GM10847 (cell line): ENCODE data around the gene KCNMA1.

Source experiments
- POLR2A ChIP-seq: IDR thresholded peaks from 2 replicates; pipeline ENCODE4 v1.6.1; 2011; ENCODE audit not compliant: insufficient read length; ENCODE audit errors: extremely low read depth

KCNMA1 gene

GRCh38 chr10:77101341-77101740 is 536.3 kb downstream of the KCNMA1 start:
- no peak for TF ChIP-seq POLR2A

- no peak for TF ChIP-seq POLR2A
Observed at GRCh38 chr10:77099136-77099535, 538.5 kb downstream of the KCNMA1 start.

- TF ChIP-seq POLR2A, result no peak
Observed at GRCh38 chr10:77097625-77098024, 540.0 kb downstream of the KCNMA1 start.

- TF ChIP-seq POLR2A, result no peak
Observed at GRCh38 chr10:77093126-77093525, 544.5 kb downstream of the KCNMA1 start.

- no peak for TF ChIP-seq POLR2A
Observed at GRCh38 chr10:77091597-77092165, 545.9 kb downstream of the KCNMA1 start.

- TF ChIP-seq POLR2A, result no peak
Observed at GRCh38 chr10:77090381-77091356, 546.9 kb downstream of the KCNMA1 start.

GRCh38 chr10:77087366-77087765 is 550.2 kb downstream of the KCNMA1 start:
- no peak for TF ChIP-seq POLR2A

GRCh38 chr10:77086081-77086480 is 551.5 kb downstream of the KCNMA1 start:
- no peak for TF ChIP-seq POLR2A

GRCh38 chr10:77085344-77085743 is 552.3 kb downstream of the KCNMA1 start:
- no peak for TF ChIP-seq POLR2A

GRCh38 chr10:77084431-77085144 is 553.0 kb downstream of the KCNMA1 start:
- no peak for TF ChIP-seq POLR2A

GRCh38 chr10:77082601-77083252 is 554.9 kb downstream of the KCNMA1 start:
- TF ChIP-seq POLR2A, result no peak

- TF ChIP-seq POLR2A, result no peak
Observed at GRCh38 chr10:77081481-77081891, 556.1 kb downstream of the KCNMA1 start.

- TF ChIP-seq POLR2A, result no peak
Observed at GRCh38 chr10:77080361-77081027, 557.1 kb downstream of the KCNMA1 start.

- TF ChIP-seq POLR2A, result no peak
Observed at GRCh38 chr10:77079592-77080300, 557.9 kb downstream of the KCNMA1 start.
